Endothelial cell of hepatic sinusoid (primary cell): Measurements from ENCODE around the gene PTPRR.

Experiments
- in situ Hi-C: cut with HindIII; loops from 2 replicates; pipeline ENCODE4 v1.10.0; 2017; ENCODE audit warnings: low sequenced_read_pairs

PTPRR gene

DNA sequence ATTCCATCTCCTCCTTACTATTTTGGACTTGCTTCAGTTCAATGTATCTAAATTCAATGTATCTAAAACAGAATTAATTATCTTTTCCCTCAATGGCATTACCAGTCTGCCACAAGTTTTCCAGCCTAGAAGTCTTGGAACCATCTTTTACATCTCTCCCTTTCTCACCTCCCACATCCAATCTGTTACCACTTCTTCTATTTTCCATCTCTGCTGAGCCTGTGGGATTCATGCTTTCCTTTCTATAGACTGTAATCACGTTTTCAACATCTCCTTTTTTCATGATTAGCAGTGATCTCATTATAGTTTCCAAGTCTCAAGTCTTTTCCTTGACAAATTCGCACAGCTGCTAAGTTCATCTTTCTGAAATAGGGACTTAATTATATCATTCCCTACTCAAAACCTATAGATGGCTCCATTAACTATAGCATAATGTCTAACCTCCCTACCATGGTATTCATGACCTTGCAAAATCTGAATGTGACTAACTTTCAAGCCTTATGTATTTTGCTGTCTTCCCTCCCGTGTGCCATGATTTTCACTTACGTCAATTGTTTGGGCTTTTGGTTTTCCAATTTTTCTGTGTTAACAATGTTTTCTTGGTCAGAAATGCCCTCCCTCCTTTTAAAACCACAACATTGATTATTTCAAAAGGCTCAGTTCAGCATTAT is 262.8 kb downstream of the PTPRR start:
- in situ Hi-C loops = no loop called here

GRCh38 chr12:70652451-70652850 is 268.1 kb downstream of the PTPRR start:
- in situ Hi-C loops = no loop called here

DNA sequence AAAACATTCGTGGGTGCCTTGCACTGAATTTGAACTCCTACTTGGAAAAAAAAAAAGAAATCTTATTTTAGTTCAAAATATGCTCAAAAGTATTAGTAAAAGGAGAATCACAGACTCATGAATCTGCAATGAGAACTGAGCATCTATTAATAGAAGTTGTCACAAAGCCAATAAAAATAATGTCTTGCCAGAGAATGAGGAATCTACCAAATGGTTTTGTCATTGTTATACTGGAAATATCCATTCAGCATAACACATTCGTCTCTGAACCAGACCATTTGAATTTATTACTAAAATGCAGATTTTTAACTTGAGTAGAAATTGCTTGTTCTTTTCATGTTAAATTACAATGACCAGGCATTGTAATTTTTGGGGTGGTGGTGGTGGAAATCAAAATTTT is 271.7 kb downstream of the PTPRR start:
- in situ Hi-C loops = no loop called here

GRCh38 chr12:70648191-70648590 is 272.3 kb downstream of the PTPRR start:
- in situ Hi-C loops = no loop called here

DNA sequence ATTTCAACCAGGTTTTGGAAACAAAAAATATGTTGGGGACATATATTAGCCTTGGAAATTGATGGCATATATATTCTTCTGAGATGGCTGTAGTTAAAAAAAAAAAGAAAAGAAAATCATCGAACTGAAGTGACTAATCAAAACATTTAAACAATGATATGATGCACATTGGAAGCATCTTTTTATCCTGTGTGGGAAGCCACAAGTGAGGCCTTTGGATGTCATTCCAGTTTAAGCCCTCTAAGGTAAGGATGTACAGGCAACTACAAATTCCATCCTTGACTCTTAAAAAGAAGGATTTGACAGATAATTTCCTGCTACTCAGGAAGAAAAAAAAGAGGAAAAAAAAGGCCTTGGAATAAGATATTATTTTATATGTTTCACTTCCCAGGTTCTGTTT is 273.7 kb downstream of the PTPRR start:
- in situ Hi-C loops = no loop called here

DNA sequence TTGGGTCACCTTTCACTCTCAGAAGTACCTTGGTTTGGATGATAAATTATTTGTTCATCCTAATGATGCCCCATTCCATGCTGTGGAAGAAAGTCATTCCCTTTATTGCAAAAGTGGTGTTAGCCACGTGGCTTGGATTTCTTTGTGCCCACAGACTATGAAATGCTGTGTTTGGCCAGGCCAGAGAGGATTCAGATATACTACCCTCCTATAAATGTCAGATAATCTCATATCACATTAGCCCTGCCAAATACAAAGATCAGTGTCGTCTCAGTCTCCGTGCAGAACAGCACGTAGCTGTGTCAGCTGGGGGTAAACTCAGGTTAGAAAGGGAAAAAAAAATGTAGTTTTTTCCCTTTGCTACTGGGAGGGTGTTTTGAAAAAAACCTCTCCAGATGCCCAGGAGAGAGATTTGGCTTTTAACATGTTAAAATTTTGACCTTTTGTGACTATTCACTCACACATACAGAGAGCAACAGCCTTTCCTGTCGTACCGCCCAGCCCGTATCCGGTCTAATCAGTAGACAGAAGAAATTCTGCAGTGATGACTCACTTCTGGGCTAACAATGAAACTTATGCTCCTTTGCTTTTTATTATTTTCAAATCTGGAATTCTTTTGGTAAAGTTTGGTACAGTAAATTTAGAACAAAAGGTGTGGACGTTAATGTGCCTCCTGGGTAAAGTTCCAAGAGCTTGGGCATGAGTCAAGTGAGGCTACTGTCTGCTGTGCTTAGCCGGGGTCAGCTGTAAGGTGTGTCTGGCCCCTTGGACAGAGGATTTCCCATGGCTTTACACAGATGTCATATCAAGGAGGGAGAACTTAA is 274.8 kb downstream of the PTPRR start:
- in situ Hi-C loops = no loop called here

DNA sequence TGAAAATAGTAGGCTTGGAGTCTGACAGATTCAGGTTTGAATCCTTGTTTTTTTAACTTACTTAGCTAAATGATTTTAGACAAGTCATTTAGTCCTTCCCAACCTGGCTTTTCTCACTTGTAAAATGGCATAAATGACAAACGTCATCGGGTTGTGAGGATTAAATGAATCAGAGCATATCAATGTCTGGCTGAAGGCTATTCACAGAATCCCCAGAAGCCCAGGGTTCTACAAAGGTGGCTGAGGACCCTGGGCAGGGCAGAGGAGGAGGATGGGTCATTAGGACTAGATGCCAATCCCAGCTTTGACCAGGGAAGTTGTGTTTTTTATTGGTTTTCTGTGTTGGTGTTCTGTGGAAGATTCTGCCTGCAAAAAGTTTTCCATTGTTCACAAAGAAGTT is 275.7 kb downstream of the PTPRR start:
- in situ Hi-C loops = no loop called here

- in situ Hi-C loops = no loop called here
Observed at GRCh38 chr12:70643939-70644338, 276.6 kb downstream of the PTPRR start.

- in situ Hi-C loops = no loop called here
Observed at GRCh38 chr12:70641691-70642090, 278.8 kb downstream of the PTPRR start.

- in situ Hi-C loops = no loop called here
Observed at GRCh38 chr12:70640901-70641300, 279.6 kb downstream of the PTPRR start.

- in situ Hi-C loops = no loop called here
Observed at GRCh38 chr12:70639535-70639934, 281.0 kb downstream of the PTPRR start.

GRCh38 chr12:70638639-70639360 is 281.7 kb downstream of the PTPRR start:
- in situ Hi-C loops = no loop called here

DNA sequence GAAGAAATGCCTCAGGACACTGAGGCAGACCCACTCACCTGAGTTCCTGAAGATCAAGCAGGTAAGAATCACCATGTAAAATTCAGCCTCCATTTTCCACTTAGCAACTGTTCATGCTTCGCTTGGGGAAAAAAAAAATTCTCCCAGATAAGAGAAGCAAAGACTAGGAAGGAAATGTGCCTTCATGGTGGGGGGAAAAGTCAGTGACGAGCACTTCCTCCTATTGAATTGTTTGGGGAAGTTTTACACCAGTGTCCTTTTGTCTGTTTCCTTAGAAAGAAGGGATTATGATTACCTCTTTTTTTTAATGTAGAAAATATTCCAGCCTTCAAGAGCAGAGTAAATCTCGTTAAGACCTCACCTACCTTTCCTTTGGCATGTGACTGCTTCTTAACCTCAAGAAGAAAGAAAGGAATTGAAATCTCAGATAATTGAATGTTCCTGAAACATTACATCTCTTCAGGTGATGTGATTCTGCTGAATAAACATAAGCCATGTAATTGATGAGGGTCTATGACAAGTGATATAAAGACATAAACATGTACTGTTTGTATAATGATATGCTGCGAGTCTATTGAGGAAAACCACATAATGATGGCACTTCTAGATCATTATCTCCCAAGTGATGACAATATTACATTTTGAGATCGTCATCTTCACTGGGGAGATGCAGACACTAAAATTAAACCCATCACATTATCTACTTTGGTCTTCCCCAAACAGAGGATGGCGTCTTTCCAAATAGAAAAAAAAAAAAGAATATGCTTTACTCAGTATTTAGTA is 283.0 kb downstream of the PTPRR start, which contains the start of gene PTPRB:
Gene PTPRB, minus strand, starts transcription at position 127 of the 783 bp plus-strand sequence. Its CDS starts 34 bp downstream, at position 93.
- in situ Hi-C loops = no loop called here

DNA sequence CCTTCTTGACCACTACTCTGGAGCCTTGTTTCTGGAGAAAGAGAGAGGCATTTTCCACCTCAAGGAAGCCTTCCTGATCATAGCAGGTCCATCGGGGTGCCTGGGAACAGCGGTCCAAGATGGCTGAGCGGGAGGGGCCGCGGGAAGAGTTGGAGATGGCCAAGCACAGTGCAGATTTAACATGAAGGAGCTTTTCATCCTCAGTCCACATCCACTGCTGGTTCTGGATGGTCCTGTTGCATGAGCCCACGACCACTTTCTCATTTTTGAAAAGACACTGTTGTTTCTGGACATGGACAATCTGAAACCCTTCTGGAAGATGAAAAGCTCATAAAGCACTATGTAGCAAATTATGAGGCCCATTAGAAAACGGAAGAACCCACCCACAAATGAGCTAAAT is 284.8 kb downstream of the PTPRR start:
- in situ Hi-C loops = no loop called here

DNA sequence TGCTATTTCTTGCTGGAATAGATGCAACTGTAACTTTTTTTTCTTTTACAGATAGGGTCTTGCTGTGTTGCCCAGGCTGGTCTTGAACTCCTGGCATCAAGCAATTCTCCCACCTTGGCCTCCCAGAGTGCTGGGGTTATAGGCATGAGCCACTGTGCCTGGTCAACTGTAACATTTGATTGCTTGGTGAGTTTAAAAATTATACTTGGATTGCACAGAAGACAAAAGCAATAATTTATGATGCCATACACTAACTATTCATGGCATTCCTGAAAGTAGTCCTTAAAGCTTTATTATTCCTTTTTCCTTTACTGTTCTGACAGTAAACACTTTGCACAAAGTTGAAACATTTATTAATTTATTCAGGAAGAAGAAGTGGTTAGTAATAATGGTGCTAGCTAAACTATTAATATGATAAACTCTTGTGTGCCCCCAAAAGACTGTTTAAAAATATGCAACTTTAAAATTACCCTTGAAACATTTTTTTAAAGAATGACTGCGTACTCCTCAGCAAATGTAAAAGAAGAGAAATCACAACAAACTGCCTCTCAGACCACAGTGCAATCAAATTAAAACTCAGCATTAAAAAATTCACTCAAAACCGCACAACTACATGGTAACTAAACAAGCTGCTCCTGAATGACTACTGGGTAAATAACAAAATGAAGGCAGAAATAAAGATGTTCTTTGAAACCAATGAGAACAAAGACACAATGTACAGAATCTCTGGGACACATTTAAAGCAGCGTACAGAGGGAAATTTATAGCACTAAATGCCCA is 291.6 kb downstream of the PTPRR start:
- in situ Hi-C loops = loop anchor here (5.0 kb wide), 1 partner anchor 58 kb away; no protein-coding TSS in a partner anchor

- in situ Hi-C loops = loop anchor here (5.0 kb wide), 1 partner anchor 60 kb away; no protein-coding TSS in a partner anchor
Observed at GRCh38 chr12:70627677-70628076, 292.9 kb downstream of the PTPRR start.

DNA sequence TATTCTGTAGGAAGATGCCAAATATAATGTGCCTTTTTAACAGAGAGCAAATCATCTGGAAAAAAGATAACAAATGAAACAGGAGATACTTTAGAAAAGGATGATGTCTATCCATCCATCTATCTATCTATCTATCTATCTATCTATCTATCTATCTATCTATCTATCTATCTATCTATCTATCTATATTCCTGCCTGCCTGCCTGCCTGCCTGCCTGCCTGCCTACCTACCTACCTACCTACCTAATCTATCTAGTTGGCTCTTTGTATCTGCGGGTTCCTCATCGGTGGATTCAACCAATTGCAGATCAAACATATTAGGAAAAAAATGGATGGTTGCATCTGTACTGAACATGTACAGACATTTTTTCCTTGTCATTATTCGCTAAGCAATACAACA is 294.4 kb downstream of the PTPRR start:
- in situ Hi-C loops = loop anchor here (5.0 kb wide), 1 partner anchor 61 kb away; no protein-coding TSS in a partner anchor

DNA sequence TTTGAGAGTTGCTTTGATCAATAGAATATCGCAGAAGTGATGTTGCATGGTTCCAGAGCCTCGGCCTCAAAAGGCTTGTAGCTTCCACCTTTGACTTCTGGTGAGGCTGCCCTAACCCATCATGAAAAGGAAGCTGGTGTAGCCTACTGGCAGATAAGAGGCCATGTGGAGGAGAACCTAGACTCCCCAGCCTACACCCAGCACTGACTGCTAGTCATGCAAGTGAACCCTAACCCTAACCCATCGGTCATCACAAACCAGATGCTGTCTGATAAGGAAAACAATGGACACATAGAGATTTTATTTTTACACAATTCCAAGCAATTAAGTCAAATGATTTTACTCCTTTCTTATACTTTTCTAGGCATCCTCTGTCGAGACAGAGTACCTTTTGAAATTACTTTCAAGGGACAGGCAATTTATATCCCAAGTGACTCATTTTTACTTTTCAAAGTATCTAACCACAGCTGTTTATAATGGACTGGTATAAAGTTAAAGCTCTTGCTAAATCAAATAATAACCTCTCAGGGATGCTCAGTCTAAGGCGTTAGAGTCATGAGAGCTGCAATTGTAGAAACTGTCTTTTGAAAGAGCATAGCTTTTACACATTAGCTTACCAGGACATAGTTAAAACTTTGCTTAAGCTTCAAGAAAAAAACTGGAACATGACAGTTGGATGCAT is 300.9 kb downstream of the PTPRR start:
- in situ Hi-C loops = no loop called here

DNA sequence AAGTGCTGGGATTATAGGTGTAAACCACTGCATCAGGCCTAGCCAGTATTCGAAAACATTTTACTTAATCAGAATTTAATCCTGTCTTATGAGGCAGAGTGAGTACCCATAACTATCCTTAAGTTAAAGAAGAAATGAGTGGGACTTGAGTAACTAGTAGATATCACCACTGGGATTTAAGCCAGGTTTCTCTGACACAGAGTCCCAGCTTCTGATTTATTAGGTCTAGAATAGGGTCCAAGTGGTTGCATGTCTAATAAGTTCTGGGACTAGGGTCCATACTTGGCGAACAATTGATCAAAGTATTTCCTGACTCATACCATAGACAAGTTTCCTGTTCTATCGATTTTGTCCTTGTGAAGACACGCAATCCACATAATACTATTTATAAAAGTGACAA is 302.2 kb downstream of the PTPRR start:
- in situ Hi-C loops = no loop called here
